Adrenal gland (tissue), 5 donors: ENCODE data around the gene MKRN2.

Experiments
- CTCF ChIP-seq, 6 experiments: fragments of 450-650 bp in 4 of 6; fragments of 200-600 bp in 2 of 6; sonication (generic) in 1 of 6; IDR thresholded peaks; 1 replicate in 5 of 6; 2 replicates in 1 of 6; pipeline versions ENCODE4 v1.5.1 to v1.8.0; 2016 to 2021; ENCODE audit warnings: antibody characterized with exemption in 6 of 6, mild to moderate bottlenecking in 2 of 6, moderate library complexity in 1 of 6
- POLR2A ChIP-seq, 2 donors: fragments of 450-650 bp; IDR thresholded peaks; one replicate each; pipeline ENCODE4 v1.6.1; 2017; ENCODE audit warnings: antibody characterized with exemption in 2 of 2, mild to moderate bottlenecking in 2 of 2, moderate library complexity in 1 of 2
- donor health status: DM: no; HTN: no; CAD: no.

- TF ChIP-seq CTCF (IDR thresholded peaks at IDR 0.05) (no peak), POLR2A (IDR thresholded peaks at IDR 0.05) (no peak)
Observed at GRCh38 chr3:12578742-12579141, 21.9 kb downstream of the MKRN2 start.
